ENCODE results near the gene MYBBP1A.

- no peak for TF ChIP-seq CTCF (IDR thresholded peaks at IDR 0.05; ENCODE audit: low read depth, low read length)
- no peak for TF ChIP-seq EZH2phosphoT487 (IDR thresholded peaks at IDR 0.05; ENCODE audit: low read depth)
Measured at GRCh38 chr17:4508207-4508606, 47.0 kb downstream of the MYBBP1A start.
